SIG-M5 treated with dmso at 0.1 percent for 504 hours (cell line): ENCODE results near the gene PTCH2.

Experiments used
- DNase-seq: peaks from one replicate; lab custom pipeline; 2025; ENCODE audit not compliant: unreplicated experiment; lab: John Stamatoyannopoulos, UW

PTCH2 gene

DNA sequence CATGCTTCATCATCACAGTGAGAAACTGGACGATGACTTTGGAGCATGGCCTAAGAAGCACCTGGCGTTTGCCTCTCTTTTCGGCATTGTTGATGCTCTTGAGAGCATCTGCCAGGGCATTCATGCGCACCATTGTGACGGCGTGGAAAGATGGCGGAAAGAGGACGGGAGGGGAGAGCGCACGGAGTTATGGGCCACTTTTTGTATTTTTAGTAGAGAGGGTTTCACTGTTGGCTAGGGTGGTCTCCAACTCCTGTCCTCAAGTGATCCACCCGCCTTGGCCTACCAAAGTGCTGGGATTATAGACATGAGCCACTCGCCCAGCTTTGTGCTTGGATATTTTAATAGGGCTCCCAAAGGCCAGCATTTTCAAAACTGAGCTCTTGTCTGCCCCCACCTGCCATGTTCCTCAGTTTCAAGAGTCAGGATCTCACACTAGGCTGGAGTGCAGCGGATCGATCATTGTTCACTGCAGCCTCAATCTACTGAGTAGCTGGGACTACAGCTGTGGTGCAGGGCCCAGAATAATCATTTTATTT is 62.4 kb downstream of the PTCH2 start:
- DNase-seq: no peak

DNA sequence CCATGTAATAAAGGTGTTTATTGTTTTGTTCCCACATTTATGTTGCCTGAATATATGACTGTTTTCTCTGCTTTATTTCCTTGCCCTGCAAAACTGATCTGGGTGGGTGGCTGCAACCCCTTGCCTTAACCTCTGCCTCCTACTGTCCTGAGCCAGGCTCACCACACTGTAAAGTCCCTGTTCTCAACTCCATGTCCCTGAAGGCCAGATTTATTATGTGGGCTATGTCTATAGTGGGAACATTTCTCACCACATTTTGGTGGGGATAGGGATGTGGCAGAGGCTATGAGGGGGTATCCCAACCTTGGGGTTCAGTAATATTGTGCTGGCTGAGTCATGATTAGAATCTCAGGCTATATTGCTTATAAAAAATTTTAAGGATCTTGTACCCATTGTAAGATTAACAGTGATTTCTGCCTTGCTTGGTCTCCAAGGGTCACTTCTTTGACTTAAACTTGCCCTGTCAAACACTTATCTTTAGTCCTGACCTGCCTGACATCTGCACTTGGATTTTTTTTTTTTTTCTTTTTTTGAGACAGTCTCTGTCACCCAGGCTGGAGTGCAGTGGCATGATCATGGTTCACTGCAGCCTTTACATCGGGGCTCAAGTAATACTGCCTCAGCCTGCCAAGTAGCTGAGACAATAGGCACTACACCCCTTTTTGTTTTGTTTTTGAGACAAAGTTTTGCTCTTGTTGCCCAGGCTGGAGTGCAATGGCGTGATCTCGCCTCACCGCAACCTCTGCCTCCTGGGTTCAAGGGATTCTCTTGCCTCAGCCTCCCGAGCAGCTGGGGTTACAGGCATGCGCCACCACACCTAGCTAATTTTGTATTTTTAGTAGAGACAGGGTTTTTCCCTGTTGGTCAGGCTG is 64.1 kb downstream of the PTCH2 start:
- DNase-seq: no peak

DNA sequence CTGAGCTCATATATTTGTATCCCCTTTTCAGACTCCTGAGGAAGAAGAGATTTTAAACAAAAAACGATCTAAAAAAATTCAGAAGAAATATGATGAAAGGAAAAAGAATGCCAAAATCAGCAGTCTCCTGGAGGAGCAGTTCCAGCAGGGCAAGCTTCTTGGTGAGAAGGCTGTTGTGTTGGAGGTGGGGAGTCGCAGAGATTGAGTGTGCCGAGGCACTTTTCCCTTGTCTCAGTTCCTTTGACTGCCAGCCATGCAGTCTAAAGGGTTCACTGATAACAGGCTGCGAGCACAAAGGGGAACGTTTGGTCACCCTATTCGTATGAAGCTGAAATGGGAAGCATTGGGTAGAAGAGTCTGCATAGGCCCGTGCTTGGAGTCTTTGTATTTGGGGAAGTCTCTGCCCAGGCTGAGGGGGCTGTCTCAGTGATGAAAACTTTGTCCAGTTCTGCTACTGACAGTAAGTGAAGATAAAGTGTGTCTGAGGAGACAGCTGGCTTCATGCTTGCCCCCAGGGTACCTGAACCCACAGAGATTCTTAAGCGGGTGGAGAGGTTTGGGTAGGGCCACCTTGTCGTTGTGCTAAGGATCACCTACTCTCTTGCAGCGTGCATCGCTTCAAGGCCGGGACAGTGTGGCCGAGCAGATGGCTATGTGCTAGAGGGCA is 65.0 kb downstream of the PTCH2 start:
- peak; percentile 57 for DNase-seq

DNA sequence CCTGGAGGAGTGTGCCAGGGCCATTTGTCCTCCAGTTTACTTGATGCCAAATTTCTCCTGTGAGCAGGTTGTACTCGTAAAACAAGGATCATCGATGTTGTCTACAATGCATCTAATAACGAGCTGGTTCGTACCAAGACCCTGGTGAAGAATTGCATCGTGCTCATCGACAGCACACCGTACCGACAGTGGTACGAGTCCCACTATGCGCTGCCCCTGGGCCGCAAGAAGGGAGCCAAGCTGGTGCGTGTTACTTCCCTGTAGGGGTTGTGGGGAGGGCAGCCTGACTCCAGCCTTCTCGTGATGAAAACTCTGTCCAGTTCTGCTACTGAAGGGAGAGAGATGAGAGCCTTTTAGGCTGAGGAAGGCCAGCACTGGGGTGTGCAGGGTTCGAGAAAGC is 65.5 kb downstream of the PTCH2 start:
- no peak for DNase-seq

DNA sequence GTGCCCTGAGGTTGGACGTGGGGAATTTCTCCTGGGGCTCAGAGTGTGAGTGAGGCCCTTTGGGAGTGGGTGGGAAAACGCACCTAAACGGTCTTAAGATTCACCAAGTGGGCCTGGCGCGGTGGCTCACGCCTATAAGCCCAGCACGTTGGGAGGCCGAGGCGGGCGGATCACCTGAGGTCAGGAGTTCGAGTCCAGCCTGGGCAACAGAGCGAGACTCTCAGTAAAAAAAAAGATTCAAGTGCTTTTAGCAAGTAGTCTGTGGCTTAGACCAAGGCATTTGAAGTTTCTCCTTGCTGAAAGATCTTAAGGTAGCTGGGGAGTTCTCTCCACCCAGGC is 66.4 kb downstream of the PTCH2 start:
- no peak for DNase-seq

DNA sequence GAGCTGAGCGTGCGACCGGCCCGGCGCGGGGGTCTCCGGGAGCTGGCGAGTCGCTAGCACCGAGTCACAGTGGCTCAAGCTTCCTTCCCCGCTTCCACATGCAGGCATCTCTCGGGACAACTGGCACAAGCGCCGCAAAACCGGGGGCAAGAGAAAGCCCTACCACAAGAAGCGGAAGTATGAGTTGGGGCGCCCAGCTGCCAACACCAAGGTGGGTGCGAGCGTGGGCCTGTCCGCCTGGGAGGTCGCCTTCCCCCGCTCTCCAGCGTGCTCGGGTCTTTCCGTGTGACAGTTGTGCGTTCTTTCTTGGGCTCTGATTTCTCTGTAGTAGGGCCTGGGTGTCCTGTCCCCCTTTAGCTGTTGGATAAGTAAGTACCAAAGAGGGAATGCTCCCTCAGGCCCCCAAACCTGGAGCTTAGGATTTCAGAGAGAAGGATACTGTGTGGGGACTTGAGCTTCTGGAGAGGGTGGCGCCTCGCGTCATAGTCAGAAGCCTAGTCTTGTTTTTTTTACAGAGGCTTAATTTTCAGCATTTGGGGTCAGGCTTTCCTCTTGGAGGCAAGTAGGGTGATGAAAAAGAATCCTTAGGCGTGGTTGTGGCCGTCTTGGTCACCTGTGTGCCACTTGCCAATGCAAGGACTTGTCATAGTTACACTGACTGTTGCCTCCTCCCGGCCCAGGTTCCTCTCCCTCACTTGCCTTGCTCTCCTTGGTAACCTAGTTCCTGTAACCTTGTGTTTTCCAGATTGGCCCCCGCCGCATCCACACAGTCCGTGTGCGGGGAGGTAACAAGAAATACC is 66.9 kb downstream of the PTCH2 start:
- peak; percentile 26 for DNase-seq

DNA sequence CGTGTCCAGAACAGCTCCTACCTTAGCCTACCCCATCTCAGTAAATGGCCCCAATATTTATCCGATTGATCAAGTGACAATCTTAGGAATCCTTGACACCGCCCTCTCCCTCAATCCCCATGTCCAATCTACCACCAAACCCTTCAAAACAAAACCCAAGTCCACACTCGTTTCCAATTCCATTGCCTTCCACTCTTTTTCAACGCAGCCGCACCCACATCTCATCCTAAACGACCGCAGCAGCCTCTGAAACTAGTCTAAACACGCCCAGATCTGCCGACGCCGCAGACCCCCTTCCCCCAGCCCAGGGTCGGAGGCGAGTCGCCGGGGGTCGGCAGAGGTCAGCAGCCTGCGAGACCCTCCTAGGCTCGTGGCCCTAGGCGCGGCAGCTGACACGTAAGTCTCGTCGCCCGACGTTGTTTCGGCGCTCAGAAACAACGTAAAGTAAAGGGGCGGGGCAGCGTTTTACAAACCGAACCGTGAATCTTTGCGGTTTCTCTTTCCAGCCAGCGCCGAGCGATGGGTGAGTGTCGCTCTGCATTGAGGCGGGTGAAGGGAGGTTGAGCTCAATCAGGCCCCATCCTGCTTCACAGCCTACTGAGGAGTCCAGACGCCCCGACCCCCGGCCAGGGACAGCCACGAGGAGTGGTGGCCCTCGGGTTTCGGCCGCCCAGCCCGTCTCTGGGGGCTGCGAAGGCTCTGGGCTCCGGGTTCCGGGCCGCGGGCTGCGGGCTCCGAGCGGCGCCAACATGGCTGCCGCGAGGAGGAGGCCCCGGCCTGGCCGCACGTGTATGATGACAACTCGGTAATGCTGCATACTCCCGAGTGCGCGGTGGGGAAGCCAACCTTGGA is 67.7 kb downstream of the PTCH2 start, which contains the start of gene RPS8:
TSS of gene RPS8 (plus strand) at position 463 of the 852 bp plus-strand sequence. CDS start at position 520, 57 bp downstream.
- DNase-seq: peak; percentile 91
